NCI-H460 (cell line): ENCODE measurements around the gene ZNF207. TPM values are rescaled to one million over a fixed set of nuclear protein-coding genes. Genes with fewer than 3 reads are reported as not detected.
"Not testable (repeated sequence)": the region's sequence is repeated elsewhere in the genome, so short reads cannot be mapped to it uniquely, and the experiment has no call there.

Source experiments
- DNase-seq: peaks from one replicate; pipeline ENCODE4 v3.0.0-alpha.2; 2016; ENCODE audit warnings: low read depth; ENCODE audit errors: extremely low read depth
- small RNA-seq, 2 experiments: library from RNA; depleted of rRNA; stranded (forward); fragments of <200 nt; gene quantifications; one replicate each; pipeline ENCODE3, GENCODE V24; 2014
- total RNA-seq: library from RNA; depleted of rRNA; stranded (reverse); fragments of >200 nt; shearing (Covaris generic); gene quantifications from 2 replicates; pipeline ENCODE4 v1.2.3, GENCODE V29; 2014; rRNA removed

Gene ZNF207
- total RNA-seq, 1 experiment from 2014 or later = 152 TPM

GRCh38 chr17:32385121-32385520 is 35.2 kb downstream of the ZNF207 start:
- DNase-seq = no peak

GRCh38 chr17:32385971-32386370 is 36.0 kb downstream of the ZNF207 start:
- no peak for DNase-seq

DNA sequence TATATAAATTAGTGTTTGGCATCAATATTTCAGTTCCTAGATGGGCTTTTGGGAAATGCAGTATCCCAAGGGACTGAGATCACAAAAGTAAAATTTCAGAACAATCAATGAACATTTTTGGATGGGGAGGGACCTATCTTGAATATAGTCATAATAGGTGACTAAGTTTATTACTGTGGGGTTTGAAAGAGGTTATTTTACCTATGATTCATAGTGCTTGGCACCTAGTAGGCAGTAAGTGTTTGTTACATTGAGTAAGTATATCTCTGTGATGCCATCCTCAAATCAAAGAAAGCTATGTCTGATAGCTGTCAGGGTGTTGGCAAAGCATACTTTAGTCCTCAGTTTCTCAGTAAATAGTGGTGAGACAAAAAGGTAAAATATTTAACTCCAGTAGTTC is 36.9 kb downstream of the ZNF207 start:
- no peak for DNase-seq

DNA sequence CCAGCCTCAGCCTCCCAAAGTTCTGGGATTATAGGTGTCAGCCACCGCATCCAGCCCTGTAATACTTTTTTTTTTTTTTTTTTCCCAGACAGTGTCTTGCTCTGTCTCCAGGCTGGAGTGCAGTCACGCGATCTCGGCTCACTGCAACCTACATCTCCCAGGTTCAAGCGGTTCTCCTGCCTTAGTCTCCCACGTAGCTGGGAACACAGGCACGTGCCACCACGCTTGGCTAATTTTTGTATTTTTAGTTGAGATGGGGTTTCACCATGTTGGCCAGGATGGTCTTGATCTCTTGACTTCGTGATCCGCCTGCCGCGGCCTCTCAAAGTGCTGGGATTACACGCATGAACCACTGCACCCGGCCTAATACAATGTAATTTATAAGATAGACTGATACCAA is 38.2 kb downstream of the ZNF207 start:
- not testable (repeated sequence) for DNase-seq

DNA sequence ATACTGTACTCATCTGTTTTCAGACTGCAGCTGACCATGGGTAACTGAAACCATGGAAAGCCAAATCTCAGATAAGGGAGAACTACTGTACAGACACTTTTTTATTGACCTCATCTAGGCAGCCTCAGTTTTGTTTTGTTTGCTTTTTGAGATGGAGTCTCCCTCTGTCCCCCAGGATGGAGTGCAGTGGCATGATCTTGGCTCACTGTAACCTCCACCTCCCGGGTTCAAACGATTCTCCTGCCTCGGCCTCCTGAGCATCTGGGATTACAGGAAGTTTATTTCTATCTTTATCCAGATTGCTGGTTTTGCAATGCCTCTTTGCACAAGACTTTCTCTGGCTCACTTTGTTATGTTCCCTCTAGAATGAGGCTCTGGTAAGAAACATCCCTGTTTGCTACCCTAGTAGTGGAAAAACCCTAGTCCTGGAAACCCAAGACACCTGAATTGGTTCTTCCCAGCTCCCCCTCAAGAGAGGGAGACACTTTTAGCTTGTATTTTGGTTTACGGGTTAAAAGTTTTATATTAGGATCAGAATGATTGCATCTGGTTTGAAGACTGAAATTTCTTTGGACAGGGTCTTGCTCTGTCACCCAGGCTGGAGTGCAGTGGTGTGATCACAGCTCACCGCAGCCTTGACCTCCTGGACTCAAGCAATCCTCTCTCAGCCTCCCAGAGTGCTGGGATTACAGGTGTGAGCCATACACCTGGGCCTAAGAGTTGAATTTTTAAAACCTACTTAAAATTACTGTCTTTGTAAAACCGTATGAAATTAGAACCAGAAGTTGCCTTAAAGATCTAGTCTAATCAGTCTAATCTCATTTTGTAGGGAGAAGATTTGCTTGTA is 38.9 kb downstream of the ZNF207 start:
- no peak for DNase-seq

- no peak for DNase-seq
These were observed 43.9 kb downstream of the ZNF207 start for GRCh38 chr17:32393904-32394303.

- no peak for DNase-seq
These were observed 46.4 kb downstream of the ZNF207 start for GRCh38 chr17:32396343-32396742.

DNA sequence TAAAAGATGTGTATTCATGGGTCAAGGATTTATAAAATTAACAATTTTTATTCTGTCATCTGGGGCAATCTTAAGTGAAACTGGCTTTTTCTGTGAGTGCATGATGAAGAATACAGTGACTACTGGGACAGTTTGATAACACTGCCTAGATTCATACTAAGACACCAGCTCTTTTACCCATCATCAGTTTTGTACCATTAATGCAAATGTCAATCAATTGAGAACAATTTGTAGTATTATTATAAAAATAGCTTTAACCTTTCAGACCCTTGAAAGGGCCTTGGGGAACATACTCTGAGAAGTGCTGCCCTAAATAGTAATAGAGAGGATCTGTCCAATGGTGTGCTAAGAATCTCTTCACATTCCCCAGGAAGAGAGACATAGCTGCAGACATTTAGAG is 49.0 kb downstream of the ZNF207 start:
- no peak for DNase-seq

- not testable (repeated sequence) for DNase-seq
These were observed 60.1 kb downstream of the ZNF207 start for GRCh38 chr17:32410085-32410484.

DNA sequence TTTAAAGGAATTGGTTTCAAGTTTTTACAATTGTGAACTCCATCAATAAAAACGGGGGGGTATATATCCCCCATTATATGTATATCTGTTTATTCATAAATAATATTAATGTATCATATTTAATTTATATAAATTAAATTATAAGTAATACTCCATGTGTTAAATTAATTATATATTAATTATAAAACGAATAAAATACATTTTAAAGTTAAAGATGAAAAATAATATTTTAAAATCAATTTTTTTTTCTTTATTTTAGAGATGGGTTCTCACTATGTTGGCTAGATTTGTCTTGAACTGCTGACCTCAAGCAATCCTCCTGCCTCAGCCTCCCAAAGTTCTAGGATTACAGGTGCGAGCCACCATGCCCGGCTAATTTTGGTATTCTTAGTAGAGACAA is 76.9 kb downstream of the ZNF207 start:
- no peak for DNase-seq

DNA sequence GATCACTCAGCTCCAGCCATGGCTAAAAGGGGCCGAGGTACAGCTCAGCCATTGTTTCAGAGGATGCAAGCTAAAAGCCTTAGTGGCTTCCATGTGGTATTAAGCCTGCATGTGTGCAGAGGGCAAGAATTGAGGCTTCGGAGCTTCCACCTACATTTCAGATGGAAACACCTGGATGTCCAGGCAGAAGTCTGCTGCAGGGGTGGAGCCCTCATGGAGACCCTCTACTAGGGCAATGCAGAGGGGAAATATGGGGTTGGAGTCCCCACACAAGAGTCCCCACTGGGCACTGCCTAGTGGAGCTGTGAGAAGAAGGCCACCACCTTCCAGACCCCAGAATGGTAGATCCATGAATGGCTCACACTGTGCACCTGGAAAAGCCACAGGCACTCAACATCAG is 79.6 kb downstream of the ZNF207 start:
- DNase-seq = no peak

Small RNA genes within 50 kb of the gene (small RNA-seq; reads per million reads assigned to genes)
- gene AC005899.6 = 0 to 0.02 reads per million in 2 experiments

Other genes starting within 250 kb of the ZNF207 start
- 50.5 and 51.7 TPM in 2 replicates for gene RHOT1, start 207.7 kb upstream of the ZNF207 start, total RNA-seq
- 0.25 and 0.43 TPM in 2 replicates for gene RHBDL3, start 84.3 kb upstream of the ZNF207 start, total RNA-seq
- gene C17orf75, start 8.0 kb upstream of the ZNF207 start, total RNA-seq = 39.6 and 49.7 TPM in 2 replicates
- gene PSMD11, start 94.4 kb downstream of the ZNF207 start, total RNA-seq = 147 and 204 TPM in 2 replicates
- 2.5 TPM in 2 replicates for gene CDK5R1, start 136.8 kb downstream of the ZNF207 start, total RNA-seq